ENCODE measurements around the gene TENM4.

DNA sequence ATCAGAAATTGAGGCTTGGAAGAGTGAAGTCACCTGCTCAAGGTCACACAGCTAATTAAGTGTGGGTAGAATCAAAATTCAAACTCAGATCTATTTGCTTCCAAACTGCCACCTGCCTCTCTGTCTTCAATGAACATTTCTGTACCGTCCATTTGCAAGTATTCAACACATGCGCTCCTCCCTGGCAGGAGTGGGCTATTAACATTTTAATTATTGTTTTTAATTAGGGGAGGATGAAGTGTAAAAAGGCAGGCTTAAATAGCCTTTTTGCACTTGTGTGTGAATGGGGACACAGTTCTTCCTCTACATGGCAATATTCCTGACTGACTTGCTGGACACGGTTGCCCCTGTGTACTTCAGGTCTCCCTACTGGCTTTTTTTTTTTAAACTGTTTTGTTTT lies 751.7 kb downstream of the TENM4 start:
- TF ChIP-seq POLR2AphosphoS5 (IDR thresholded peaks at IDR 0.05; ENCODE audit: borderline replicate concordance, low read depth, low read length), result no peak
- TF ChIP-seq EZH2 (IDR thresholded peaks at IDR 0.05), result no peak
- TF ChIP-seq FOXP2 (optimal IDR thresholded peaks at IDR 0.05; ENCODE audit: control extremely low read depth, extremely low read length, insufficient read depth), result no peak
